Kidney (tissue), 14 donors: ENCODE measurements around the gene DYNC2H1. TPM values are rescaled to one million over a fixed set of nuclear protein-coding genes. Genes with fewer than 3 reads are reported as not detected.

Experiments
- DNase-seq, 5 donors: peaks; one replicate each; pipeline ENCODE4 v3.0.0-alpha.2; 2013 to 2020
- FAIRE-seq: peaks from 2 replicates; lab custom pipeline; 2012; peaks lifted over from hg19 to GRCh38; lab: Jason Lieb, UNC
- H3K27ac ChIP-seq, 2 donors: one replicate each; pipeline ENCODE4 v1.7.0; 2013; ENCODE audit warnings: low read depth in 2 of 2, low read length in 2 of 2, inconsistent platforms in 1 of 2
- H3K27me3 ChIP-seq: one replicate; pipeline ENCODE4 v1.7.1; 2013; ENCODE audit warnings: low read length, inconsistent platforms; ENCODE audit not compliant: control insufficient read depth, insufficient read depth
- H3K36me3 ChIP-seq, 3 donors: one replicate each; pipeline versions ENCODE4 v1.7.0 to v1.7.1; 2013; ENCODE audit warnings: low read length in 3 of 3, control low read depth in 1 of 3, inconsistent platforms in 1 of 3; ENCODE audit not compliant: insufficient read depth in 3 of 3, control insufficient read depth in 2 of 3
- H3K4me1 ChIP-seq, 3 donors: one replicate each; pipeline versions ENCODE4 v1.7.0 to v1.7.1; 2013; ENCODE audit warnings: low read length in 3 of 3, inconsistent platforms in 1 of 3, low read depth in 1 of 3; ENCODE audit not compliant: control insufficient read depth in 2 of 3, insufficient read depth in 2 of 3
- H3K4me3 ChIP-seq, 3 donors: one replicate each; pipeline versions ENCODE4 v1.7.0 to v1.8.1; 2013; ENCODE audit warnings: low read length in 3 of 3, control low read depth in 1 of 3, inconsistent platforms in 1 of 3
- H3K9ac ChIP-seq, 3 donors: one replicate each; pipeline versions ENCODE4 v1.7.0 to v1.7.1; 2013; ENCODE audit warnings: low read length in 3 of 3, control low read depth in 1 of 3, inconsistent platforms in 1 of 3
- H3K9me3 ChIP-seq, 3 donors: one replicate each; pipeline versions ENCODE4 v1.7.0 to v1.7.1; 2013; ENCODE audit warnings: low read length in 3 of 3, control low read depth in 1 of 3, inconsistent platforms in 1 of 3; ENCODE audit not compliant: control insufficient read depth in 2 of 3, insufficient read depth in 1 of 3
- CTCF ChIP-seq: IDR thresholded peaks from 3 replicates; pipeline ENCODE4 v1.5.1; 2012; ENCODE audit warnings: mild to moderate bottlenecking, moderate library complexity, borderline replicate concordance; ENCODE audit not compliant: insufficient read depth; ENCODE audit errors: extremely low read depth
- intact Hi-C: fragments of 100-400 bp; cut with DNase I; formaldehyde crosslinking; loops from one replicate; pipeline ENCODE4 v1.11.1; 2022
- polyA plus RNA-seq: library from polyadenylated mRNA; stranded (reverse); fragments of 350-450 nt; fragmentation: Illumina TruSeq; extraction: RNeasy Lipid Tissue Mini Kit (QIAGEN cat#74804); gene quantifications from one replicate; pipeline ENCODE4 v1.2.3, GENCODE V29; 2014; ENCODE audit warnings: low read depth, low replicate concordance; ENCODE audit not compliant: insufficient read depth
- total RNA-seq: library from RNA; stranded (reverse); fragmentation: NEBNext Ultra II Directional; extraction: Animal tissue kit (Norgen Biotek cat#: 25700); gene quantifications from one replicate; pipeline ENCODE4 v1.2.1, GENCODE V29; 2021
- donor health status: control.
- donor health status: control.
- donor health status: control.
- donor health status: control.
- donor health status: control.
- donor health status: DM: yes; HTN: yes; CAD: no.
- donor health status: Normal renal cell carcinoma (clear cell type).

DYNC2H1 gene
- total and polyA plus RNA-seq, 2 donors from 2014 or later: 13.5 to 30.9 TPM

GRCh38 chr11:103183981-103184611 is 74.9 kb downstream of the DYNC2H1 start:
- peak in 2 of 5 donors; percentile 1 to 7 for DNase-seq

DNA sequence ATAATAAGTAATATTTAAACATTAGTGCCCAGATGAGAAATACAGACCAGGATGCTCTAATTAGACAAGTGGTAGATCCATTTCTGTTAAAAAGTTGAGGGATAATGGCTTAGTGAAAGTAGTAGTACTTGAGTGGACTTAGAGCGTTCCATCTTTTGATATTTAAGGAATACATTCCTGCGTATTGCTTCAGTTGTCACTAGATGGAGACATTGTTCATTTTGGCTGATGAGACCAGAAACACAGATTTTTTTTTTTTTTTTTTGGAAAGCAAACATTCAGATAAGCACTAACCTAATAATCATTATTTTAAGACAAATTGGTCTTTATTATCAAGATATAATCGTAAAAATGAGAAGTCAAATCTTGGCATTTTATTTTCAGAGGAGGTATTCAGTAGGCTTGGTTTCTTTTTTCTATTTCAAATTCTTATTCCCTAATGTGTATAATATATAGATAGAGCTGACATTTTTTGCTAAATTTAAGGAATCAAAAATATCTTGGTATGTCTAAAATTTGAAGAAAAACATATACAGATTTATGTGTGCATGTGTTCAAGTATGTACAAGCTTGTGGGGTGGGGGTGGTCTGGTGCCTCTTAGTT is 92.9 kb downstream of the DYNC2H1 start:
- Histone ChIP-seq H3K27me3 (no peaks in the 10 kb centered on the region), H3K9me3 (no peaks in the 10 kb centered on the region), H3K27ac (no peak overlapping the region), H3K36me3 (peaks cover 3 to 18% (median 7%) of the 10 kb centered on the region in 3 donors), H3K4me1 (no peaks in the 10 kb centered on the region), H3K4me3 (no peak overlapping the region), H3K9ac (no peak overlapping the region)
- intact Hi-C loops: no loop called here
- TF ChIP-seq CTCF: peak; percentile 34
- peak in 2 of 5 donors; percentile 33 to 49 for DNase-seq
- FAIRE-seq: peak; percentile 80

More at GRCh38 chr11:103183981-103184611, 74.9 kb downstream of the DYNC2H1 start:
- no peak overlapping the region for H3K9ac ChIP-seq
- FAIRE-seq: no peak
- H3K9me3 ChIP-seq: no peaks in the 10 kb centered on the region
- intact Hi-C loops: no loop called here
- no peak overlapping the region for H3K27ac ChIP-seq
- no peak for TF ChIP-seq CTCF
- H3K4me1 ChIP-seq: no peaks in the 10 kb centered on the region
- no peak overlapping the region for H3K4me3 ChIP-seq
- H3K36me3 ChIP-seq: peaks cover 0 to 8% (median 2%) of the 10 kb centered on the region in 3 donors
- no peaks in the 10 kb centered on the region for H3K27me3 ChIP-seq

DNA sequence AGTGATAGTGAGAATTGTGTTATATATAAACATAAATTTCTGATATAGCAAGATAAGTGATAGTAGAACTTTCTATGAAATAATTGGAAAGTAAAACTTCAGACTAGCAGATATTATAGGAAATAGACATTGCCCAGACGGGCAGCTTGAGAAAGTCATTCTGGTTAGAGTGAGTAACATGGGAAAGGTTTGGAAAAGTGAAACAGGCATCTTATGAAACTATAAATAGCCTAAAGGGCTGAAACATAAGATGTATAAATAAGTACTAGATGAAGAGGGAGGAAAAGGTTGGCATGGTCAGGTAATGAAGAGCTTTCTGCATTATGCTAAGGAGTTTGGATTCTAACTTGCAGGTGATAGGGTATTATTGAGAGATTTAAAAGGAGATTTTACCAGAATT is 101.3 kb downstream of the DYNC2H1 start:
- TF ChIP-seq CTCF: no peak
- H3K4me3 ChIP-seq: no peak overlapping the region
- H3K9ac ChIP-seq: no peak overlapping the region
- H3K4me1 ChIP-seq: no peaks in the 10 kb centered on the region
- H3K27ac ChIP-seq: no peak overlapping the region
- no peak for FAIRE-seq
- DNase-seq: no peak
- intact Hi-C loops: no loop called here
- H3K36me3 ChIP-seq: peaks cover 1 to 3% (median 2%) of the 10 kb centered on the region in 3 donors
- no peaks in the 10 kb centered on the region for H3K27me3 ChIP-seq
- H3K9me3 ChIP-seq: no peaks in the 10 kb centered on the region
